ENCODE results near the gene BHLHE23.

- no peak for TF ChIP-seq CTCF (IDR thresholded peaks at IDR 0.05)
- no peak for TF ChIP-seq POLR2A (IDR thresholded peaks at IDR 0.05)
- TF ChIP-seq POLR2AphosphoS5 (IDR thresholded peaks at IDR 0.05; ENCODE audit: insufficient read depth in 1 of 2, low read depth in 1 of 2), result no peak
Observed at GRCh38 chr20:62956387-62957135, 50.2 kb downstream of the BHLHE23 start.

Measured in vagina (tissue), 2 donors.